ENCODE measurements around the gene SUGP2. TPM values are rescaled to one million over a fixed set of nuclear protein-coding genes. Genes with fewer than 3 reads are reported as not detected.

The SUGP2 gene
- total RNA-seq, 4 donors from 2014 or later = 43.0 to 132 (median 57.9) TPM

DNA sequence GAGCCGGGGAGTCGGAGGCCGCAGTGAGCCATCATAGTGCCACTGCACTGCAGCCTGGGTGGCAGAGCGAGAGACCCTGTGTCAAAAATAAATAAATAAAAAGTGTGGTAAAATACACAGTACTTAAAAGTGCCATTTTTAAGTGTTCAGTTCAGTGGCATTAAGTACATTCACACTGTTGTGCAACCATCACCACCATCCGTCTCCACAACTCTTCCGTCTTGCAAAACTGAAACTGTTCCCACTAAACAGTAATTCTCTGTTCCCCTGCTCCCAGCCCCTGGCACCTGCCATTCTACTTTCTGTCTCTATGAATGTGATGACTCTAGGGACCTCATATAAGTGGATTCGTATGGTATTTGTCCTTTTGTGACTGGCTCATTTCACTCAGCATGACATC, 43.8 kb upstream of the SUGP2 start:
- TF ChIP-seq, protein P1, sequence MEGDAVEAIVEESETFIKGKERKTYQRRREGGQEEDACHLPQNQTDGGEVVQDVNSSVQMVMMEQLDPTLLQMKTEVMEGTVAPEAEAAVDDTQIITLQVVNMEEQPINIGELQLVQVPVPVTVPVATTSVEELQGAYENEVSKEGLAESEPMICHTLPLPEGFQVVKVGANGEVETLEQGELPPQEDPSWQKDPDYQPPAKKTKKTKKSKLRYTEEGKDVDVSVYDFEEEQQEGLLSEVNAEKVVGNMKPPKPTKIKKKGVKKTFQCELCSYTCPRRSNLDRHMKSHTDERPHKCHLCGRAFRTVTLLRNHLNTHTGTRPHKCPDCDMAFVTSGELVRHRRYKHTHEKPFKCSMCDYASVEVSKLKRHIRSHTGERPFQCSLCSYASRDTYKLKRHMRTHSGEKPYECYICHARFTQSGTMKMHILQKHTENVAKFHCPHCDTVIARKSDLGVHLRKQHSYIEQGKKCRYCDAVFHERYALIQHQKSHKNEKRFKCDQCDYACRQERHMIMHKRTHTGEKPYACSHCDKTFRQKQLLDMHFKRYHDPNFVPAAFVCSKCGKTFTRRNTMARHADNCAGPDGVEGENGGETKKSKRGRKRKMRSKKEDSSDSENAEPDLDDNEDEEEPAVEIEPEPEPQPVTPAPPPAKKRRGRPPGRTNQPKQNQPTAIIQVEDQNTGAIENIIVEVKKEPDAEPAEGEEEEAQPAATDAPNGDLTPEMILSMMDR (IDR thresholded peaks at IDR 0.05) = no peak
- no peak for TF ChIP-seq POLR2AphosphoS5 (IDR thresholded peaks at IDR 0.05)
- no peak for TF ChIP-seq EP300 (IDR thresholded peaks at IDR 0.05; ENCODE audit: low read depth)
- no peak for TF ChIP-seq POLR2A (IDR thresholded peaks at IDR 0.05)
- Histone ChIP-seq H3K9me3 (no peaks in the 10 kb centered on the region), H3K27ac (no peak overlapping the region), H3K4me1 (no peaks in the 10 kb centered on the region), H3K36me3 (no peaks in the 10 kb centered on the region), H3K27me3 (no peaks in the 10 kb centered on the region), H3K4me3 (no peak overlapping the region)
- no peak for DNase-seq
- intact Hi-C loops (cut with DNase I; ENCODE audit: low total_unique reads) = no loop called here
- in situ Hi-C loops (cut with MboI; ENCODE audit: low pct_ligation_motif_present in 1 of 4, low pct_unique_long_range_greater_than_20kb in 1 of 4, low sequenced_read_pairs in 3 of 4) = no loop called here
- WGBS, 2 donors (ENCODE audit: low coverage in 1 of 2) = 90 to 93% methylated on average over 5 to 7 of the region's 7 CpGs

DNA sequence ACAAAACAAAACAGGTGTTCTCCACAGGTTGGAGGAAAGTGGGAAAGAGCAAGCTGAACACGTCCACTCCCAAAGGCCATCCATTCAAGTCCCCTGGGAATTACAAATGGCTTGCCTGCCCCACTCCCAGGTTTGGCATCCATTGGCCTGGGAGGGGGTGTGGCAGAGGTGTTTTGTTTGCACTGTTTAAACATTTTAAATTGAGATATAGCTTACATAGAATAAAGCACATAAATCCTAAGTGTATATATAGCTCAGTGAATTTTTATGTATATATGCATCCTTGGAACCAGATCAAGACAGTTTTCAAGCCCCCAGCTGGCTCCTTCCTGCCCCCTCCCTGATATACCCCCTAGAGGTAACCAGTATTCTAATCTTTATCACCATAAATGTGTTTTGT, 43.2 kb upstream of the SUGP2 start:
- TF ChIP-seq EP300 (IDR thresholded peaks at IDR 0.05; ENCODE audit: low read depth) = no peak
- TF ChIP-seq, protein P1 (IDR thresholded peaks at IDR 0.05) = no peak
- no peak for TF ChIP-seq POLR2AphosphoS5 (IDR thresholded peaks at IDR 0.05)
- no peak for TF ChIP-seq POLR2A (IDR thresholded peaks at IDR 0.05)
- no peaks in the 10 kb centered on the region for H3K4me1 ChIP-seq
- 69% methylated on average over 1 of the region's 1 CpG; no CpG with 5 or more reads in 1 of the 2 donors for WGBS, 2 donors (ENCODE audit: low coverage in 1 of 2)
- H3K36me3 ChIP-seq = no peaks in the 10 kb centered on the region
- in situ Hi-C loops (cut with MboI; ENCODE audit: low pct_ligation_motif_present in 1 of 4, low pct_unique_long_range_greater_than_20kb in 1 of 4, low sequenced_read_pairs in 3 of 4) (no loop called here), intact Hi-C loops (cut with DNase I; ENCODE audit: low total_unique reads) (no loop called here)
- H3K27ac ChIP-seq = no peak overlapping the region
- no peaks in the 10 kb centered on the region for H3K9me3 ChIP-seq
- H3K27me3 ChIP-seq = no peaks in the 10 kb centered on the region
- no peak for DNase-seq
- H3K4me3 ChIP-seq = no peak overlapping the region

DNA sequence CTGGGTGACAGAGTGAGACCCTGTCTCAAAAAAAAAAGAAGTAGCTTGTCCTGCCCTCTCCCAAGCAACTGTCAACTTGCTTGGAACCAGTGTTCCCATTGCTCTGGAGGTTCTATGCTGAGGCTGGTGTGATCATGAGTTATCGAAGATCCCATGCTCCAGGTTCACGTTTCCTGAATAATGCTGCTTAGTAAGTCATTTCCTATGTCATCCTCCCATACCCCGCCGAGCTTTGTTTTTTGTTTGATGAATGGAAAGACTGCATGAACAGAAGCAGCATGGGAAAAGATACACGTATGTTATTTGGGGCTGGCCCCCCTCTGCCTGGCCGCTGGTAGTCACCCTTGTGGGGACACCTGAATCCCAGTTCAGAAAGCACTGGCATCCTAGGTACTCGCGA, 41.8 kb upstream of the SUGP2 start:
- TF ChIP-seq POLR2A (IDR thresholded peaks at IDR 0.05) = no peak
- no peak for TF ChIP-seq POLR2AphosphoS5 (IDR thresholded peaks at IDR 0.05)
- no peak for TF ChIP-seq EP300 (IDR thresholded peaks at IDR 0.05; ENCODE audit: low read depth)
- TF ChIP-seq, protein P1 (IDR thresholded peaks at IDR 0.05) = no peak
- 91 to 100% methylated on average over 5 to 8 of the region's 8 CpGs for WGBS, 2 donors (ENCODE audit: low coverage in 1 of 2)

DNA sequence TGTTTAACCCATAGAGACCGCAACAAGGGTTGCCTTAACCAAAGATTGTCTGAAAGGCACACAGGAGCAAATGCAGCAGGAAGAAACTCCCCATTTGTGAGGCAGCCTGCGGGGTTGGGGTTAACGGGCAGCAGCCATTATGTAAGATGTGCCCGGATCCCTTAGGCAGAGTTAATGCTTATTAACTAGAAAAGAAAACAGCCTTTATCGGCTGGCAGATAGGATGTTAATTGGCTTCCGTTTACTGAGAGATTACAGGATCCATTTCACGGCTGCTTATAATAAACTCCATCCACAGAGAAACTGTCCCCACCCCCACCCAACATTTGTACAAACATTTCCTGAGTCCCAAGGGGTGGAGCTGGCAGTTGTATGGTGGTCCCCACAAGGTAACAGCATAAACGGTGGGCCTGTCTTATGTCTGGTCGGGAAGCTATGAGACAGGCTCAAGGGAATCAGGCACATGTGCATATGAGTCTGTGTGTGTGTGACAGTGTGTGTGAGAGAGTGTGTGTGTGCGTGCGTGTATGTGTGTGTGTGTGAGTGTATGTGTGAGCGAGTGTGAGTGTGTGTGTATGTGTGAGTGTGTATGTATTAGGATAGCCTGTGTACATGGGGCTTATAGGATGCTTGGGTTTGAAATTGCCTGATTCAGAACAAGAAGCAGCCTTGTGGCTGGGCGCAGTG, 41.0 kb upstream of the SUGP2 start:
- no peaks in the 10 kb centered on the region for H3K36me3 ChIP-seq
- no peaks in the 10 kb centered on the region for H3K4me1 ChIP-seq
- H3K4me3 ChIP-seq = no peak overlapping the region
- H3K27ac ChIP-seq = no peak overlapping the region
- TF ChIP-seq, protein P1 (IDR thresholded peaks at IDR 0.05) = no peak
- TF ChIP-seq EP300 (IDR thresholded peaks at IDR 0.05; ENCODE audit: low read depth) (no peak), POLR2A (IDR thresholded peaks at IDR 0.05) (no peak), POLR2AphosphoS5 (IDR thresholded peaks at IDR 0.05) (no peak)
- 68 to 70% methylated on average over 3 to 13 of the region's 13 CpGs for WGBS, 2 donors (ENCODE audit: low coverage in 1 of 2)
- H3K27me3 ChIP-seq = no peaks in the 10 kb centered on the region
- no peak for DNase-seq
- in situ Hi-C loops (cut with MboI; ENCODE audit: low pct_ligation_motif_present in 1 of 4, low pct_unique_long_range_greater_than_20kb in 1 of 4, low sequenced_read_pairs in 3 of 4) = no loop called here
- intact Hi-C loops (cut with DNase I; ENCODE audit: low total_unique reads) = no loop called here
- H3K9me3 ChIP-seq = no peaks in the 10 kb centered on the region

More for the DNA sequence above, 41.8 kb upstream of the SUGP2 start:
- no peaks in the 10 kb centered on the region for H3K27me3 ChIP-seq
- in situ Hi-C loops (cut with MboI; ENCODE audit: low pct_ligation_motif_present in 1 of 4, low pct_unique_long_range_greater_than_20kb in 1 of 4, low sequenced_read_pairs in 3 of 4) (no loop called here), intact Hi-C loops (cut with DNase I; ENCODE audit: low total_unique reads) (no loop called here)
- no peaks in the 10 kb centered on the region for H3K4me1 ChIP-seq
- no peaks in the 10 kb centered on the region for H3K9me3 ChIP-seq
- no peak for DNase-seq
- H3K4me3 ChIP-seq = no peak overlapping the region
- no peak overlapping the region for H3K27ac ChIP-seq
- H3K36me3 ChIP-seq = no peaks in the 10 kb centered on the region

All from transverse colon (tissue), 4 donors.